Retinal pigment epithelial cell (primary cell): ENCODE data around the gene VWA5A.

Experiments used
- DNase-seq: peaks from one replicate; pipeline ENCODE4 v3.0.0-alpha.2; 2010; ENCODE audit warnings: low read depth
- H3K4me3 ChIP-seq: 2 replicates; pipeline ENCODE4 v1.5.1; 2011; ENCODE audit warnings: mild to moderate bottlenecking, low read length, control low read depth, moderate library complexity
- CTCF ChIP-seq: conservative IDR thresholded peaks from 2 replicates; pipeline ENCODE4 v1.5.1; 2011; ENCODE audit warnings: low read depth, low read length, control low read depth, inconsistent platforms

The VWA5A gene

GRCh38 chr11:124114942-124115781 is at the start of gene VWA5A:
Gene VWA5A, plus strand, starts transcription at chr11:124115450. Its CDS starts 2,062 bp downstream, at chr11:124117512.
- H3K4me3 ChIP-seq: peak within 1 kb of the TSS; percentile 61
- no peak for TF ChIP-seq CTCF
- DNase-seq: peak; percentile 71

GRCh38 chr11:124068601-124069110 is 46.6 kb upstream of the VWA5A start:
- no peak for TF ChIP-seq CTCF
- DNase-seq: no peak
- H3K4me3 ChIP-seq: no peak overlapping the region

- peak; percentile 93 for TF ChIP-seq CTCF
- peak; percentile 34 for DNase-seq
- peak overlapping the region; percentile 31 for H3K4me3 ChIP-seq
Measured at GRCh38 chr11:124069429-124070401, 45.5 kb upstream of the VWA5A start.

GRCh38 chr11:124070915-124071622 is 44.2 kb upstream of the VWA5A start:
- TF ChIP-seq CTCF: peak; percentile 75
- H3K4me3 ChIP-seq: no peak overlapping the region
- DNase-seq: peak; percentile 39

- H3K4me3 ChIP-seq: no peak overlapping the region
- TF ChIP-seq CTCF: no peak
- no peak for DNase-seq
Measured at GRCh38 chr11:124071623-124071948, 43.7 kb upstream of the VWA5A start.

GRCh38 chr11:124072147-124072546 is 43.1 kb upstream of the VWA5A start:
- DNase-seq: no peak
- no peak for TF ChIP-seq CTCF
- H3K4me3 ChIP-seq: no peak overlapping the region
